Activated CD8-positive, alpha-beta memory T cell treated with anti-CD3 and anti-CD28 coated beads for 36 hours (primary cell): Measurements from ENCODE around the gene FBXO40. TPM values are rescaled to one million over a fixed set of nuclear protein-coding genes. Genes with fewer than 3 reads are reported as not detected.
"Not testable (repeated sequence)": the region's sequence is repeated elsewhere in the genome, so short reads cannot be mapped to it uniquely, and the experiment has no call there.

Source experiments
- CTCF ChIA-PET: fragments of 350-600 bp; sonication (Branson Sonifier 250); formaldehyde crosslinking; loops from one replicate; lab custom pipeline; 2021; ENCODE audit warnings: antibody characterized with exemption; lab: Charles Lee
- POLR2A ChIA-PET: fragments of 350-600 bp; sonication (Branson Sonifier 250); formaldehyde crosslinking; loops from one replicate; lab custom pipeline; 2021; ENCODE audit warnings: antibody characterized with exemption; lab: Charles Lee
- total RNA-seq, 2 experiments: library from RNA; stranded (reverse); gene quantifications; one replicate each; pipeline ENCODE4 v1.2.3, GENCODE V29; 2021

Gene FBXO40
- not detected for total RNA-seq

DNA sequence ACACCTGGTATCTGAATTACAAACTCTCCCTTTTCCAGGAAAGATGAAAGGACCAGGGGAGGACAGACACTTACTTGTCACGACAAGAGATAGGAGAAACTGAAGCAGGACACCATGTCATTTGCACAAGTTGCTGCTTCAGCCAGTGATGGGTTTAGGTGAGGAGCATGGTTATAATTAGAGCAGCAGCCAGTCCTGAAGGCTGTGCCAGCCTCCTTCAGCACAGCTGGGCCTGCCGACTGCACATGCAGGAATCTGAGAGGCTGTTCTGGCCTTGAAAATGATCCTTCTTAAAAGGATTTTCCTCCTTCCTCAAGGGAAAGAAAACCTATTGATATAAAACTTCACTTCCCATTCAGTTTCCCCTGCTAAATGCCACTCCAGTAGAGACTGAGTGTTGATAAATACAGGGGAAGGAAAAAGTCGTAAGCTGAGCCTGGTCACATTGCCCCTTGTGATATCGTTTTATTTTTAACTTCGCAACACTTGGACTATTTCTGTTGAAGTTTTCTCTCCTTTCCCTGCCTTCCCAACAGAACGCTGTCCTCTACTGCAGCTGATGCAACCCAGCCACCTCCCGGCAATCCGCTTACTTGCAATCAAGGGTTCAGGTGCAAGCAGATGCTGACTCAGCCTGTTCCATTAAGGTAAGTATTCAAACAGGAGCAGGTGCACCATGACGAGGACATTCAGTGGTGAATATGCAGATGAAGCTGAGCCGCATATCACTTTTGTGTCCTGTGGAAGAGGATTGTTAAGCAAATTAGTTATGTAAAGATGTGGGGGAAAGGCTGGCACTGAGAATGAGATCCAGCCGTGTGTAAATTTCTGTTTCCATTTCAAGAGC is at the start of gene FBXO40:
TSS of gene FBXO40 (plus strand) at position 524 of the 847 bp plus-strand sequence. CDS start 27,197 bp downstream, outside the sequence.
- ChIA-PET POLR2A (no interaction called here), CTCF (interaction anchor here (0.7 kb wide), 1 partner anchor 117 kb away, joined by 4 read pairs; no protein-coding TSS in a partner anchor)

DNA sequence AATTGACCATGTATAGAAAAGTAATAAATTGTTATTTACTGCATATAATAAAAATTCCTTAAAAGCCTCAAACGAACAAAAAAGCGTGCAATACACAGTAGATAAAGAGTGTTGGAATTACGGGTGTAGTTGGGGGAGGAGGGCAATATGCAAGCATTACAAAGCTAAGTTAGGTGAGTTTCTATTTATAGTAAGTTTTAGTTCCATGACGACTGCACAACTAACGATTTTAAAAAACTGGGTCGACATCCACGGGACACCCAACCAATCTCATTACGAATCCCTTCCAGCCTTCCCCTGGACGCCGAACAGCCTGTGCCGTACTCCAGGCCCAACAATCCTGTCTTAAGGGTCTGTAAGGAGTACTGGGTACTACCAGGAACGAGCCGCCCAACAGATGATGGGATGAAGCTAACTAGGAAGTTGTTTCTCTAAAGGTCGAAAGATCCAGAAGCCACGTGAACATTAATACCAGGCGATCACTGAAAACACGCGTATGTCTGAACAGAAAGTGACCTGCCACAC is 48.1 kb upstream of the FBXO40 start:
- ChIA-PET CTCF (interaction anchor here (1.1 kb wide), 1 partner anchor 839 kb away, joined by 3 read pairs; the partner anchor contains the start of gene FAM162A), POLR2A (no interaction called here)

DNA sequence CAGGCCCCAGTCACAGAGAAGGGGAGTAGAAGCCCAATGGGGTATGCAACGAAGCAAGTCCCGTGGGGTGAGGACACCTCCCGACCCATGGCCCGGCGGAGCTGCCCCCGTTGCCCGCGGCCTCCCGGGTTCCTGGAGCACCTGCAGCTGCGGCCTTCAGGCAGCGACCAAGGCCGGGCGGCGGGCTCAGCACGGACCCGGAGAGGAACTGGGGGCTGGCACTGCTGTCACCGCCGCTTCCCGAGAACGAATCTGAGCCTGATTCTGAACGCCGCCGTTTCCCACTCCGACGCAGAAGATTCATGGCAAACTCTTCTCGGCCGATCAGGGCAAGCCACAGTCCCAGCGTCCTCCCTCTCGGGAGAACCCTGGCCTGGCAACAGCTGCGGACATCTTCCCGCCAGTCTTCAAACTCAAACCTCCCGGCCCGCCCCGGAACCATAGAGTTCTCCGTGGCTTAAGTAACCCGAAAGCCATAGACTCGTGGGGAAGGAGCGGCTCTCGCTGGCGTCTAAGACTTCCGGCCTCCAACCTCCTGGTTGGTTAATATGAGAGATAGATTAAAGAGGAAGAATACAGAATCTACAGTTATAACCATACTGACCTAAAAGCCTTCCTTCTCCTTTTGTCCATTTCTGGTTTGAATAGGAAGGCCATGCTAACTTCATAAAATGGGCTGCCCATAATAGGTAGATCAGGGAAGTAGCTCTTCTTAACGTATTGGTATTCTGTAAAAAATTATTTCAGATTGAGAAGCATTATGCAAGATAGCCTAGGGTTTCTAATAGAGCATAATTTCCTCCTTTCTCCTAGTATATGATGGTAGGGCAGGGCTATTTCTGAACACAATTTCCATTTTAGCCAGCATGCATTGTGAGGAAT is 47.4 kb upstream of the FBXO40 start, which contains the start of gene POLQ:
TSS of gene POLQ (minus strand) at position 415 of the 882 bp plus-strand sequence. CDS start at position 304, 111 bp downstream.
- CTCF ChIA-PET: interaction anchor here (0.9 to 1.9 kb wide), 6 partner anchors 713 to 1783 kb away, joined by 3 to 5 read pairs (median 3); partner anchors contain the start of genes FAM162A and MIX23
- POLR2A ChIA-PET: interaction anchor here (0.7 to 0.9 kb wide), 4 partner anchors 56 to 837 kb away, joined by 3 to 5 read pairs (median 4); partner anchors contain the start of genes HCLS1 and MIX23

DNA sequence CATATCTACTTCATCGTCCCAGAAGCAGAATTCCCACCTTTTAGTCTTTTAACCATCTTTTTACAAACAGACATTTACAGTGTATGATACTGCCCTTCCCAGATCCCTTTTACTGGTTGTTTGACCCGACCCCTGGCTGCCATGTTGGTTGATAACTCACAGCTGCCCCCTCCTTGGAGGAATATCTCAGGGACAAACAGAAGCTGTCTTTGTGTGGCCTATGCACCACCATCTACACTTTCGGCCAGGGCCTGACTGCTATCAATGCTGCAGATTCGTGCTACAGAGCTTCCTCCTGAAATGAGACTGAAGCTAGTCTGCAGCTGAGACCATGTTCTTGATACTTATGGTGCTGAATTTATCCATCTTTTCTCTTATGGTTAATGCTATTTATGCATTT is 40.8 kb upstream of the FBXO40 start:
- ChIA-PET POLR2A (no interaction called here), CTCF (no interaction called here)

DNA sequence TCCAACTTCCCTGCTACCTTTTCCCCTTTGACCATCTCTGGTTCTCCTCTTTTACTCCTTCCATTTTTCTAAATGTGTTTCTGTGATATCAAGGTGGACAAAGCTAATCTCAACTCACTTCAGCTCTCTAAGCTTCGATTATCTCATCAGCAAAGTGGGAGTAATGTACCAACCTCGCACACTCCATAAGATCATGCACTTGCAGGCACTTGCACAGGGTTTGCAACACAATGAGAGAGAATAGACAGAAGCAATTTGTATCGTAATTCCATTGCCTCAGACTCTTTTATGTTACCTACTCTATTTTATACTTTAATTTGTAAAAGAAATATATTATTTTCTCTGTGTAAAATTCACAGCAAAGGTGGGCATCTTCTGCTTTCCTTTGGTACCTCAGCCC is 40.4 kb upstream of the FBXO40 start:
- CTCF ChIA-PET: no interaction called here
- POLR2A ChIA-PET: no interaction called here

- POLR2A ChIA-PET: no interaction called here
- CTCF ChIA-PET: no interaction called here
Measured at GRCh38 chr3:121557426-121557934, 35.7 kb upstream of the FBXO40 start.

- ChIA-PET POLR2A (no interaction called here), CTCF (no interaction called here)
Measured at GRCh38 chr3:121562148-121562547, 31.0 kb upstream of the FBXO40 start.

DNA sequence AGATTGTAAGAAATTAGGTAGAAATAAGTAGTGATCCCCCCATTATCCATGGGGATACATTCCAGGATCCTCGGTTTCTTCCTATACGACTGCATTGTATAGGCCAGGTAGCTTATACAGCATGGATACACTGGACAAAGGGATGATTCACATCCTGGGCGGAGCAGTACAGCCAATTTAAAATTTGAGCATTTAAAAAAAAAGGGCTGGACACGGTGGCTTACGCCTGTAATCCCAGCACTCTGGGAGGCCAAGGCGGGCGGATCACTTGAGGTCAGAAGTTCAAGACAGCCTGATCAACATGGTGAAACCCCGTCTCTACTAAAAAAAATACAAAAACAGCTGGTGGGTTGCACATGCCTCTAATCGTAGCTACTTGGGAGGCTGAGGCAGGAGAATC is 26.4 kb upstream of the FBXO40 start:
- ChIA-PET POLR2A (interaction anchor here (0.6 kb wide), 1 partner anchor 23 kb away, joined by 3 read pairs; no protein-coding TSS in a partner anchor), CTCF (no interaction called here)

DNA sequence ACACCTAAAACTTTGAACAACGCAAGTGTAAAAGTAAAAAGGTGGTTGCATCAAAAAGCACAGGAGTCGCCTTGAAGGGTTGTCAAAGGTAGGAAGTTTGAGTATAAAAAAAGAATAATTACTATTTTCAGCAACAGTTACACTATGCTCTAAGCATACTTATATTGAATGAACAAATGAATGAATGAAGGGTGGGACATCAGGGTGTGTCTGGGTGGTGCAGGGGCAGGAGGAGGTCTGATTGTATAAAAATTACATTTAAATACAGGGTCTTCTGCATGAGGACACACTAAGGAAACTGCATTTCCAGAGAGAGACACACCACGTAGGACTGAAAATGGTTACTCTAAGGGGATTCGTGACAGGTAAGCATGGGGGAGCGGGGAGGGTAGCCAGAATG is 25.5 kb upstream of the FBXO40 start, which contains the start of gene ARGFX:
TSS of gene ARGFX (plus strand) at position 301 of the 400 bp plus-strand sequence. CDS start 2,765 bp downstream, outside the sequence.
- CTCF ChIA-PET: no interaction called here
- POLR2A ChIA-PET: no interaction called here

- CTCF ChIA-PET: no interaction called here
- POLR2A ChIA-PET: no interaction called here
Measured at GRCh38 chr3:121574449-121574848, 18.7 kb upstream of the FBXO40 start.

DNA sequence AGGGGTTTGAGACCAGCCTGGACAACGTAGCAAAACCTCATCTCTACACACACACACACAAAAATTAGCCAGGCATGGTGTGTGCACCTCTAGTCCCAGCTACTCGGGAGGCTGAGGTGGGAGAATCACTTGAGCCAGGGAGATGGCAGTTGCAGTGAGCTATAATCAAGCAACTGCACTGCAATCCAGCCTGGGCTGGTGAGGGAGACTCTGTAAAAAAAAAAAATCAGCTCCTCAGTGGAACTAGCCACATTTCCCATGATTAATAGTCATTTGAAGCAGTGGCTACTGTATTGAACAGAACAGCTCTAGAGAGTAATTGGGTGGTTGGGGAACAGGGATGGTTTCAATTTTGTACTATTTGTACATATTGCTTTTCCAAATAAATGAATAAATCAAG is 11.5 kb upstream of the FBXO40 start:
- POLR2A ChIA-PET: no interaction called here

GRCh38 chr3:121584418-121584817 is 8.8 kb upstream of the FBXO40 start:
- ChIA-PET CTCF (no interaction called here), POLR2A (no interaction called here)

More for the DNA sequence above, 11.5 kb upstream of the FBXO40 start:
- CTCF ChIA-PET: no interaction called here

- CTCF ChIA-PET, POLR2A ChIA-PET: not testable (repeated sequence)
Measured at GRCh38 chr3:121593806-121594205, 627 bp downstream of the FBXO40 start.

DNA sequence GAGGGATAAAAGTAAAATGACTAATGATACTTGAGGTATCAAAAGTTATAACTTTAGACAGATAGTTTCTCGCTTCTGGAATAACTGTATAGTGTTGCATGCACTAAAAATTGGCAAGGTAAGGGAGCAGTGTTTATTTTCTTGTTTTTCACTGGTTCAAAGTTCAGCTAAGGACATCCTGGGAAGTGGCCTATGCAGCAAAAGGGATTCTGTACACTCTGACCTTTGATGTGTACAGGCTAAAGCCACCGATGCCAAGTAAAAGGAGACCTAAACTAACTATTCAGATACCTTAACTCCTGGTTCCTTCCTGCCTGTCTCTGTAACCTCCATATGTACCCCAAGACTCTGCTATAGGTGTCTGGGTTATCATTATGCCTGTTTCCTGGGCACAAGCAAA is 1.7 kb downstream of the FBXO40 start:
- POLR2A ChIA-PET: no interaction called here
- CTCF ChIA-PET: no interaction called here

DNA sequence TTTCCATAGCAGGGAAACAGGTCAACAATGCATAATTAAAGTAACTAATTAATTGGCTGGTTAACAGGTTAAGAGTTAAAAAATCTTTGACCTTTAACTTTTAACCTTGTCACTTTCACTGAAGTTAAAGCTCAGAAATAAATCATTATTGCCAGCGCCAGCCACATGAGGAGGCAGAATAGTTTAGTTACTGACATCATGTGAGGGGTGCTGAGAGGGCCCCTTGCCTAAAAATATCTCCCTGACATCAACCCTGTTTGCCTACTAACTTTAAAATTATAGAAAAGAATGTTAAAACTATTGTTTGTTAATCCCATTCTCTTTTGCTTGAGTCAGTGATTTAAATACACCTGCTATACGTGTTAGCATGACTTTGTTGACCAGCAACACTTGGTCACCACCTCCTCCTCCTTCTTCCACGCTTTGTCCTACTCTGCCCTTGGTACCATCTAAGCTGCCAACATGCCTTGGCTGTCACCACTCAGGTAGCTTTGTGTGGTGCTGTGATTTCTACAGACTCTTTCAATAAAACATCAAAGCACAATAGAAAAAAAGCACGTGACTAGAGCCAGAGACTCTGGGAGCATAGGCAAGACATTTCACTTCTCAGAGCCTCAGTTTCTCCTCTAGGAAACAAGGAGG is 2.7 kb downstream of the FBXO40 start:
- CTCF ChIA-PET: no interaction called here
- POLR2A ChIA-PET: interaction anchor here (0.6 kb wide), 1 partner anchor 842 kb away, joined by 4 read pairs; no protein-coding TSS in a partner anchor

GRCh38 chr3:121598564-121598963 is 5.4 kb downstream of the FBXO40 start:
- ChIA-PET POLR2A (no interaction called here), CTCF (no interaction called here)

DNA sequence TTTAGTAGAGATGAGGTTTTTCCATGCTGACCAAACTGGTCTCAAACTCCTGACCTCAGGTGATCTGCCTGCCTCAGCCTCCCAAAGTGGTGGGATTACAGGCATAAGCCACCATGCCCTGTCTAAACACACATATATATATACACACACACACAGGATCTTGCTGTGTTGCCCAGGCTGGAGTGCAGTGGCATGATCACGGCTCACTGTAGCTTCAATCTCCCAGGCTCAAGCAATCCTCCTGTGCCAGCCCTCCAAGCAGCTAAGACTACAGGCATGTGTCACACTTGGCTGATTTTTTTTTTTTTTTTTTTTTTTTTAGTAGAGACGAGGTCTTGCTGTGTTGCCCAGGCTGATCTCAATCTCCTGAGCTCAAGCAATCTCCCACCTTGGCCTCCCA is 6.7 kb downstream of the FBXO40 start:
- POLR2A ChIA-PET: interaction anchor here (0.5 kb wide), 1 partner anchor 35 kb away, joined by 7 read pairs; no protein-coding TSS in a partner anchor
- CTCF ChIA-PET: not testable (repeated sequence)

DNA sequence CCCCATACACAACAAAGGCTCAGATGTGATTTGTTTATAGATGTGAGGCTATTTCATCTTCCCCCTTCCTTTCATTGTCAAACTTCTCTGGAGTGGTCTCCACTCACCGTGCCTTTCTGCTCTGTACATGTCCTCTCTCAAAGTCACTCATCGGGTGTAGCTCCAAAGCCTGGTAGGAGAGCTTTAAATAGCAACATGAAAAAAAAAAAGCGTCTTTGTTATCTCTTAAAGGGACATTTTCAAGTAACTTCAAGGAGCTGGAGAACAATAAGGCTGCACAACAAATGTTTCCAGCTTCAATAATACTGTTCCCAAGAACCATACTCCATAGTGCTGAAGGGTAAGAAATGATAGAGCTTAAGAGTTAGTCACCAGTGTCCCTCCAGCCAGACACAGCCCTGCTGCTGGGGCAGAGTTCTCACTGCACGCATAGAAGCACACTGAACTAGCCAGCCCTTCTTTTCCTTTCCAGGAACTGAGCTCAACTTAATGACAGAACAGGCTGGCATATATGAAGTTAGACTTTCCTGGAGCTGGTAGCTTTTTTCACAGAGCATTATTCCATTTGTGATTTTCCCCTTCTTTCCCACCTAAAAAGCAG is 8.1 kb downstream of the FBXO40 start:
- POLR2A ChIA-PET: interaction anchor here (0.6 kb wide), 1 partner anchor 55 kb away, joined by 3 read pairs; no protein-coding TSS in a partner anchor
- CTCF ChIA-PET: no interaction called here
